Left lobe of liver (tissue), 2 donors: Measurements from ENCODE around the gene FPR1. TPM values are rescaled to one million over a fixed set of nuclear protein-coding genes. Genes with fewer than 3 reads are reported as not detected.
"Not testable (repeated sequence)": the region's sequence is repeated elsewhere in the genome, so short reads cannot be mapped to it uniquely, and the experiment has no call there.

Experiments
- ATAC-seq: fragments of 200-7000 bp; cut with Tn5 transposase; one replicate; pipeline ENCODE4 v1.9.1; 2020; ENCODE audit warnings: mild to moderate bottlenecking, moderate library complexity
- DNase-seq: peaks from one replicate; pipeline ENCODE4 v3.0.0-alpha.2; 2020; ENCODE audit warnings: low spot score
- total RNA-seq: library from RNA; stranded (reverse); gene quantifications from one replicate; pipeline ENCODE4 v1.2.1, GENCODE V29; 2021
- donor health status: DM: no; HTN: no; CAD: no; lungs with moderate emphysema.
- donor health status: DM: no; HTN: yes; CAD: no.

FPR1 gene
- total RNA-seq, 1 donor from 2014 or later = 1.4 TPM

- DNase-seq (no peak), ATAC-seq (no peak)
These were observed 28.6 kb upstream of the FPR1 start for GRCh38 chr19:51780270-51780669.

GRCh38 chr19:51779703-51780102, 28.0 kb upstream of the FPR1 start:
- no peak for ATAC-seq
- DNase-seq = no peak

GRCh38 chr19:51779181-51779580, 27.5 kb upstream of the FPR1 start:
- ATAC-seq (no peak), DNase-seq (no peak)

GRCh38 chr19:51777570-51778462, 26.1 kb upstream of the FPR1 start:
- peak; percentile 79 for ATAC-seq
- DNase-seq = no peak

- not testable (repeated sequence) for DNase-seq, ATAC-seq
These were observed 24.9 kb upstream of the FPR1 start for GRCh38 chr19:51776561-51776960.

GRCh38 chr19:51772977-51773376, 21.3 kb upstream of the FPR1 start:
- DNase-seq (no peak), ATAC-seq (no peak)

- ATAC-seq = no peak
- no peak for DNase-seq
These were observed 19.9 kb upstream of the FPR1 start for GRCh38 chr19:51771376-51772130.

GRCh38 chr19:51766461-51766860, 14.8 kb upstream of the FPR1 start:
- DNase-seq (no peak), ATAC-seq (no peak)

- ATAC-seq (no peak), DNase-seq (no peak)
These were observed 13.4 kb upstream of the FPR1 start for GRCh38 chr19:51765086-51765485.

GRCh38 chr19:51761696-51762095, 10.0 kb upstream of the FPR1 start:
- no peak for DNase-seq
- no peak for ATAC-seq

GRCh38 chr19:51760697-51761356, 9.1 kb upstream of the FPR1 start, which contains the start of gene FPR2:
Gene FPR2 (plus strand): TSS chr19:51761180. CDS start chr19:51768659, 7,479 bp downstream.
- ATAC-seq (no peak), DNase-seq (no peak)

GRCh38 chr19:51755571-51755970, 3.9 kb upstream of the FPR1 start:
- no peak for DNase-seq
- no peak for ATAC-seq

- no peak for ATAC-seq
- DNase-seq = no peak
These were observed 3.1 kb upstream of the FPR1 start for GRCh38 chr19:51754770-51755169.

GRCh38 chr19:51754109-51754508, 2.4 kb upstream of the FPR1 start:
- DNase-seq = no peak
- no peak for ATAC-seq

GRCh38 chr19:51750400-51751094, 1.1 kb downstream of the FPR1 start:
- DNase-seq = no peak
- ATAC-seq = no peak

GRCh38 chr19:51749979-51750378, 1.7 kb downstream of the FPR1 start:
- ATAC-seq = no peak
- DNase-seq = no peak

GRCh38 chr19:51746731-51747130, 4.9 kb downstream of the FPR1 start:
- no peak for DNase-seq
- no peak for ATAC-seq

GRCh38 chr19:51743405-51743804, 8.3 kb downstream of the FPR1 start:
- ATAC-seq (no peak), DNase-seq (no peak)

- no peak for ATAC-seq
- no peak for DNase-seq
These were observed 8.9 kb downstream of the FPR1 start for GRCh38 chr19:51742789-51743188.

- DNase-seq (no peak), ATAC-seq (no peak)
These were observed 11.3 kb downstream of the FPR1 start for GRCh38 chr19:51740356-51740755.
